H9 (cell line): ENCODE data around the gene ERC2. TPM values are rescaled to one million over a fixed set of nuclear protein-coding genes. Genes with fewer than 3 reads are reported as not detected.

Experiments used
- DNase-seq: peaks from one replicate; pipeline ENCODE4 v3.0.0-alpha.2; 2017
- H2AFZ ChIP-seq: one replicate; pipeline ENCODE4 v1.6.1; 2013; ENCODE audit warnings: mild to moderate bottlenecking, low read length, control low read depth, moderate library complexity
- H2AK5ac ChIP-seq: 2 replicates; pipeline ENCODE4 v1.6.1; 2013; ENCODE audit warnings: low read length, control low read depth, mixed read lengths; ENCODE audit not compliant: insufficient read length
- H2BK120ac ChIP-seq: one replicate; pipeline ENCODE4 v1.6.1; 2013; ENCODE audit warnings: low read depth, mild to moderate bottlenecking, low read length, control low read depth, inconsistent platforms; ENCODE audit not compliant: poor library complexity, severe bottlenecking
- H2BK12ac ChIP-seq: 2 replicates; pipeline ENCODE4 v1.6.1; 2013; ENCODE audit warnings: low read length, control low read depth, mixed read lengths, low read depth; ENCODE audit not compliant: insufficient read length
- H2BK15ac ChIP-seq: 2 replicates; pipeline ENCODE4 v1.6.1; 2013; ENCODE audit warnings: low read depth, low read length, control low read depth
- H2BK20ac ChIP-seq: one replicate; pipeline ENCODE4 v1.6.1; 2013; ENCODE audit warnings: low read depth, mild to moderate bottlenecking, low read length, control low read depth, inconsistent platforms; ENCODE audit not compliant: poor library complexity, severe bottlenecking
- H2BK5ac ChIP-seq: 2 replicates; pipeline ENCODE4 v1.6.1; 2013; ENCODE audit warnings: low read length, control low read depth, mixed read lengths; ENCODE audit not compliant: insufficient read length
- H3K14ac ChIP-seq: 2 replicates; pipeline ENCODE4 v1.6.1; 2013; ENCODE audit warnings: low read length, control low read depth; ENCODE audit not compliant: insufficient read depth
- H3K18ac ChIP-seq: 2 replicates; pipeline ENCODE4 v1.6.1; 2013; ENCODE audit warnings: low read depth, mild to moderate bottlenecking, mixed read lengths, low read length, control low read depth; ENCODE audit not compliant: insufficient read length
- H3K23ac ChIP-seq: 2 replicates; pipeline ENCODE4 v1.6.1; 2013; ENCODE audit warnings: low read length, control low read depth, mixed read lengths, low read depth; ENCODE audit not compliant: insufficient read length
- H3K23me2 ChIP-seq: 2 replicates; pipeline ENCODE4 v1.6.1; 2013; ENCODE audit warnings: low read depth, mild to moderate bottlenecking, mixed read lengths, low read length, control low read depth; ENCODE audit not compliant: insufficient read length, poor library complexity, severe bottlenecking
- H3K27ac ChIP-seq: 2 replicates; pipeline ENCODE4 v1.5.1; 2013; ENCODE audit warnings: low read length, control low read depth, mixed read lengths, low read depth; ENCODE audit not compliant: insufficient read length
- H3K27me3 ChIP-seq: 2 replicates; pipeline ENCODE4 v1.6.1; 2013; ENCODE audit warnings: low read length, control low read depth, inconsistent platforms; ENCODE audit not compliant: insufficient read depth
- H3K4ac ChIP-seq: 2 replicates; pipeline ENCODE4 v1.6.1; 2013; ENCODE audit warnings: low read depth, mild to moderate bottlenecking, control low read depth, inconsistent platforms, low read length, moderate library complexity
- H3K4me1 ChIP-seq: 2 replicates; pipeline ENCODE4 v1.6.1; 2013; ENCODE audit warnings: low read length, control low read depth, inconsistent platforms; ENCODE audit not compliant: insufficient read depth
- H3K4me2 ChIP-seq: 2 replicates; pipeline ENCODE4 v1.6.1; 2013; ENCODE audit warnings: low read length, control low read depth, mixed read lengths; ENCODE audit not compliant: insufficient read length, insufficient read depth
- H3K56ac ChIP-seq: 2 replicates; pipeline ENCODE4 v1.6.1; 2013; ENCODE audit warnings: low read depth, mild to moderate bottlenecking, mixed read lengths, low read length, control low read depth; ENCODE audit not compliant: insufficient read length
- H3K79me1 ChIP-seq: 2 replicates; pipeline ENCODE4 v1.6.1; 2013; ENCODE audit warnings: low read depth, mild to moderate bottlenecking, moderate library complexity, low read length, control low read depth, inconsistent platforms; ENCODE audit not compliant: insufficient read depth, poor library complexity, severe bottlenecking
- H3K79me2 ChIP-seq: 2 replicates; pipeline ENCODE4 v1.6.1; 2013; ENCODE audit warnings: low read length, control low read depth, inconsistent platforms; ENCODE audit not compliant: insufficient read depth
- H3K9ac ChIP-seq: 2 replicates; pipeline ENCODE4 v1.6.1; 2013; ENCODE audit warnings: low read length, control low read depth, mixed read lengths; ENCODE audit not compliant: insufficient read length; ENCODE audit errors: extremely low read depth
- H3K9me3 ChIP-seq: one replicate; pipeline ENCODE4 v1.6.1; 2013; ENCODE audit warnings: low read depth, low read length, inconsistent platforms; ENCODE audit not compliant: control insufficient read depth
- H3T11ph ChIP-seq: one replicate; pipeline ENCODE4 v1.6.1; 2013; ENCODE audit warnings: mild to moderate bottlenecking, low read length, control low read depth, inconsistent platforms
- H4K20me1 ChIP-seq: one replicate; pipeline ENCODE4 v1.6.1; 2013; ENCODE audit not compliant: control insufficient read depth, insufficient read length, insufficient read depth
- H4K5ac ChIP-seq: 2 replicates; pipeline ENCODE4 v1.6.1; 2013; ENCODE audit warnings: low read depth, mild to moderate bottlenecking, mixed read lengths, low read length, control low read depth; ENCODE audit not compliant: insufficient read length
- H4K8ac ChIP-seq: replicated peaks from 2 replicates; pipeline ENCODE4 v1.6.1; 2013; ENCODE audit warnings: low read length, control low read depth, mixed read lengths, low read depth; ENCODE audit not compliant: insufficient read length
- H4K91ac ChIP-seq: 2 replicates; pipeline ENCODE4 v1.6.1; 2013; ENCODE audit warnings: low read depth, mild to moderate bottlenecking, moderate library complexity, mixed read lengths, low read length, control low read depth; ENCODE audit not compliant: insufficient read length
- H3K27ac Mint-ChIP-seq, 3 experiments: 2 replicates in 2 of 3; 3 replicates in 1 of 3; pipeline ENCODE4 v1.8.0; 2020 to 2021; ENCODE audit warnings: mixed read lengths in 3 of 3, mild to moderate bottlenecking in 1 of 3, moderate library complexity in 1 of 3
- H3K27me3 Mint-ChIP-seq: 2 replicates; pipeline ENCODE4 v1.8.0; 2021; ENCODE audit warnings: low read depth, mild to moderate bottlenecking, moderate library complexity, mixed read lengths
- H3K36me3 Mint-ChIP-seq, 3 experiments: 2 replicates in 2 of 3; 3 replicates in 1 of 3; pipeline ENCODE4 v1.8.0; 2020 to 2021; ENCODE audit warnings: low read depth in 3 of 3, mixed read lengths in 3 of 3; ENCODE audit not compliant: insufficient read depth in 1 of 3
- H3K4me1 Mint-ChIP-seq, 2 experiments: 2 replicates each; pipeline ENCODE4 v1.8.0; 2020; ENCODE audit warnings: mixed read lengths in 2 of 2
- H3K4me3 Mint-ChIP-seq, 2 experiments: 2 replicates in 1 of 2; 3 replicates in 1 of 2; pipeline ENCODE4 v1.8.0; 2020 to 2021; ENCODE audit warnings: mild to moderate bottlenecking in 2 of 2, mixed read lengths in 2 of 2, moderate library complexity in 1 of 2
- H3K9me3 Mint-ChIP-seq, 2 experiments: 2 replicates in 1 of 2; 3 replicates in 1 of 2; pipeline ENCODE4 v1.8.0; 2020; ENCODE audit warnings: mild to moderate bottlenecking in 2 of 2, mixed read lengths in 2 of 2, moderate library complexity in 1 of 2
- CTCF ChIP-seq: fragments of 200-600 bp; sonication (generic); conservative IDR thresholded peaks from 3 replicates; pipeline ENCODE4 v1.8.0; 2021; ENCODE audit warnings: antibody characterized with exemption, mild to moderate bottlenecking
- WGBS: extraction: QIAGEN DNeasy Blood & Tissue Kit; methylation state at CpG from one replicate; pipeline ENCODE4 v1.1.7; 2013; ENCODE audit warnings: missing lambda C conversion rate, low lambda C conversion rate, mixed read lengths; ENCODE audit not compliant: insufficient read length; ENCODE audit errors: extremely low coverage; 5-methylcytosine and 5-hydroxymethylcytosine counted together
- total RNA-seq: library from RNA; stranded (reverse); gene quantifications from 2 replicates; pipeline ENCODE4 v1.2.1, GENCODE V29; 2021

ERC2 gene
- total RNA-seq, 1 experiment from 2014 or later: 15.4 TPM

- H3K79me1 ChIP-seq: no peaks in the 10 kb centered on the region
- H4K91ac ChIP-seq: no peak within 1 kb of the TSS
- no CpG with 5 or more reads among the region's 52 CpGs for WGBS
- no peak within 1 kb of the TSS for H2BK20ac ChIP-seq
- no peak within 1 kb of the TSS for H3T11ph ChIP-seq
- H3K9ac ChIP-seq: no peak within 1 kb of the TSS
- H3K4ac ChIP-seq: no peak within 1 kb of the TSS
- no peaks in the 10 kb centered on the region for H3K79me2 ChIP-seq
- no peak within 1 kb of the TSS for H3K18ac ChIP-seq
- no peaks in the 10 kb centered on the region for H3K9me3 ChIP-seq
- H4K8ac ChIP-seq: no peak within 1 kb of the TSS
- no peak within 1 kb of the TSS for H3K23ac ChIP-seq
- no peak within 1 kb of the TSS for H3K27ac ChIP-seq
- TF ChIP-seq CTCF: no peak
- Mint-ChIP-seq H3K27ac (peak within 1 kb of the TSS in 1 of 3 experiments; percentile 37; a peak in 1 of 7 replicates), H3K27me3 (peaks cover 97% of the 10 kb centered on the region), H3K36me3 (peaks cover 0 to 4% (median 0%) of the 10 kb centered on the region in 3 experiments; a peak in 1 of 7 replicates), H3K4me1 (peaks cover 53 to 58% of the 10 kb centered on the region in 2 experiments), H3K9me3 (peaks cover 0 to 5% of the 10 kb centered on the region in 2 experiments; a peak in 3 of 5 replicates), H3K4me3 (peak within 1 kb of the TSS; percentile 78 to 89)
- no peak within 1 kb of the TSS for H2AFZ ChIP-seq
- H4K5ac ChIP-seq: no peak within 1 kb of the TSS
- no peak within 1 kb of the TSS for H2BK15ac ChIP-seq
- no peak within 1 kb of the TSS for H3K56ac ChIP-seq
- H3K23me2 ChIP-seq: peaks cover 66% of the 10 kb centered on the region
- no peak within 1 kb of the TSS for H3K14ac ChIP-seq
- peak within 1 kb of the TSS; percentile 70 for H3K4me2 ChIP-seq
- H2BK5ac ChIP-seq: no peak within 1 kb of the TSS
- no peaks in the 10 kb centered on the region; the same call in 1 of the 2 replicates for H3K4me1 ChIP-seq
- H2AK5ac ChIP-seq: no peak within 1 kb of the TSS
- H2BK12ac ChIP-seq: no peak within 1 kb of the TSS
- H4K20me1 ChIP-seq: no peaks in the 10 kb centered on the region
- no peak within 1 kb of the TSS for H2BK120ac ChIP-seq
- DNase-seq: peak; percentile 77
- H3K27me3 ChIP-seq: peaks cover 50% of the 10 kb centered on the region; the same call in 1 of the 2 replicates
Observed at GRCh38 chr3:55486857-55487380, 981.3 kb downstream of the ERC2 start, which contains the start of gene WNT5A. Gene WNT5A, minus strand, starts transcription at chr3:55487306. Its CDS starts 321 bp downstream, at chr3:55486985.
